ENCODE measurements around the gene AFAP1L2.
"Not testable (repeated sequence)": the region's sequence is repeated elsewhere in the genome, so short reads cannot be mapped to it uniquely, and the experiment has no call there.

Gene AFAP1L2

DNA sequence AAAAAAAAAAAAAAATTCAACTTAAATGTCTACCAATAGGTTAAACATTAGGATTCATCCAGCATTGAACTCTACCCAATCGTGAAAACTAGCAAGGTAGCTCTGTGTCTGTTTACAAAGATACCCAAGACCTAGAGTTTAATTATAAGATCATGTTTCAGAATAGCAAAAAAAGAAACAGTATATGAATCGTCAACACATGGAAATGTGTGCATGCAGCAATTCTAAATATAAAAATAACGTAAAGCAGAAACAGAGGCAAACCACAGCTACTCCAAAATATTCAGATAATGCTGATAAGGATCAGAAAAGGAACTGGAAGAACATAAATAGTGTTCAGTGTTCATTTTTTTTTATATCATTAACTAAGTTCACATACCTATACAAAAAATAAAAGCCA is 68.7 kb downstream of the AFAP1L2 start:
- DNase-seq (ENCODE audit: low read depth): no peak

DNA sequence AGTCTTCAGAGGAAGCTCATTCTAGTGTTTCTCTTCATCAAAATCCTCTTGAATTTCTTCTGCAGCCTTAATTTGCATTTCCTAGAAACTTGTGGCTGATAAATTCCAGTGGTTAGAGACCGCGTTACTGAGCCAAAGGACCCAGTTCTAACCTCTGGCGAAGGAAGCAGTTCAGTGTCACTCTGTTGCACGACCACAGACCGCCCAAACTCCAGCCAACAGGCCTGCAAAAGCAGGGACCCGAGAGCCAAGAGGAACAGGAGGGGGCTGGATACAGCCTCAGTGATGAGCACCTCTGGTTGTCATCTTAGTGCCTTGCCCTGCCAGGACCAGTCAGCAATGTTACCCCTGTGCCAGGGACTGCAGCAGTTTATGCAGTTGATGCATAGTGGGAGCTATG is 70.0 kb downstream of the AFAP1L2 start:
- DNase-seq (ENCODE audit: low read depth): no peak

DNA sequence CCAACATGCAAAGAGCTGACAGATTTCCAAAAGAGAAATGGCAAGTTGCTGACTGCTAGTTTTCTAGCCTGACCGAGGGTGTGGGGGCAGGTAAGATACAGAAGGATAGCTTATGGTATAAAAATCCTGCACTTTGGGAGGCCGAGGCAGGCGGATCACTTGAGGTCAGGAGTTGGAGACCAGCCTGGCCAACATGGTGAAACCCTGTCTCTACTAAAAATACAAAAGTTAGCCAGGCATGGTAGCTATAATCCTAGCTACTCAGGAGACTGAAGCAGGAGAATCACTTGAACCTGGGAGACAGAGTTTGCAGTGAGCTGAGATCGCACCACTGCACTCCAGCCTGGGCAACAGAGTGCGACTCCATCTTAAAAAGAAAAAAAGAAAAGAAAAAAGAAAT is 70.9 kb downstream of the AFAP1L2 start:
- DNase-seq (ENCODE audit: low read depth): not testable (repeated sequence)

DNA sequence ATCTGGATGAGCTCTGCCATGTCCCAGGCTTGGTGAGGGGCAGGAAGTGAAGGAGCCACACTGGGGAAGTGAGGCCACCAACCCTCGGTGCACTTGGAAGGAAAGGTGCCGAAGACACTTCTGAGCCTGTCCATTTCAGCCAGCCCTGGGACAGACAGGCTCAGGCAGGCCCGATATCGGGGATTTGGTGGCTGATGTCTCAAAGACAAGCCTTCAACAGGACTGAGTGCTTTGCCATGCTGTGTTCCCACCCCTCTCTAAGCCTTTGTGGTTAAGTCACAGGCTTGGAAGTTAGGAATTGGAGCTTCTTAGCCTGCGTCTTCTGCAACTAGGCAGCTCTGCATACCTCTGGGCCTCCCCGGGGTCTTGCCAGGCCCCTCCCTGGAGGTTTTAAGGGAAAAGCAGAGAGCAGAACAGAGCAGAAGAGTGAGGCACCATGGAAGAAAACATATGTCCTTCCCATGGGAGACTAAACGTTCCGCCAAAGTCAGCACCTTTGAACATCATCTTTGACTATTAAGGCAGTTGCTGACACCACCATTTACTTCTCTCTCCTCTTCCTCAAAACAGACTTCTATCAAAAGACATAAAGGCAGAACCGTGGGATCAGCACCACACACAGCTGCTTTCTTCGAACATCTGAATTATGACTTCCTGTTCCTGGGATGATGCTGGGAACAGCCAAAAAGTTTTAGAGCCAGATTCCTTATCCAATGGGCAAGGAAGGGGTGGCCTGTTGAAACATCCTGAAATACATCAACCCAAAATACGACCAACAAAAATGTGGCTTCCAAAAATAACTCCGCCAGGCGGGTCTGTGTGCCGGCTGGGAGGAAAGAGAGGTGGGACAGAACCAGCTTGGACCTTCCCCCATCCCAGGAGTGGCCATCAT is 71.8 kb downstream of the AFAP1L2 start:
- DNase-seq (ENCODE audit: low read depth): peak; percentile 15

DNA sequence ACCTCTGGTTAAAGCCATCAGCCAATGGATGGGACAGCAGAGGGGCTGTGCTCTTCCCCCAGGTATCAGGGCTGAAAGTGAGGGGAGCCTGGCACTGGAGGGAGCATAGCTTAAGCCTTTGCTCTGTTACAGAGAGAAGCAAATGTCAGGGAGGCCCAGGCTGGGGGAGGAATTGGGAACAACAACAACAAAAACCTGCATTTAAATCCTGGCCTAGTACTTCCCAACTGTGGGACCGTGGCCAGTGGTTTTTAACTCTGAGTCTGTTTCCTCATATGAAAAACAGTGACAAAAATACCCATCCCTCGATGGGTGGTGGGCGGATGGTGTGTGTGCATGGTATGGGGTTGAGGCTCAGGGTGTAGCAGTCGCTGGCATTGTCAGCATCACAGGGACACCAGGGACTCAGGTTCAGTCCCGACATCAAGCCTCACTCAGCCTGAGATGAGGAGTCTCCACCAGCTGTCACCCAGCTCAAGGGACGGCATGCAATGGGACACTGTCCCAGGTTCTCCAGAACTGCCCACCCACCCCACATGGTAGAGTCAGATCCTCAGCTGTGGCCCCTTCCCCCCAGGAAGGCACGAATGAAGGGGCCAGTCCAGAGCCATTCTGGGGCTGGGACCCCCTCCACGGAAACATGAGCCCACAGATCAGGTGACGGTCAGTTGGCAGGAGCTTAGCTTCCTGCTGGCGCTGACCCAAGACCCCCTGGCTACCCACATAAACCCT is 74.5 kb downstream of the AFAP1L2 start:
- DNase-seq (ENCODE audit: low read depth): no peak

DNA sequence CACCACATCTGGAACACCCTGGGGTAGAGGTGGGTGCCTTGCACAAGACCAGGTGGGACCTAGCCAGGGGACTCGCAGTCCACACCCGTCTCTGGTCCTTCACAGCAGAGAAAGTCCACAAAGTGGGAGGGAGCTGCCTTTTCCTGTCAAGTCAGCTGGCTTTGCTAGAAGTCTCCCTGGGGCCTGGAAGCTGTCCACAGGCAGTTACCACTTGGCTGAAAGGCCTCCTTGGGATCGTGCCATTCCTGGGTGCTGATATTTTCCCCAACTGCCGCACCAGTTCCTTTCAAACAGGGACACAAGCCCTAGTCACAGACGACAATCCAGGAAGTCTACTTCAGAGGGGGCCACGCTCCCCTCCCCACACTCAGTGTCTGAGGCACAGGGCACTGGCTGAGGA is 75.4 kb downstream of the AFAP1L2 start:
- no peak for DNase-seq (ENCODE audit: low read depth)

DNA sequence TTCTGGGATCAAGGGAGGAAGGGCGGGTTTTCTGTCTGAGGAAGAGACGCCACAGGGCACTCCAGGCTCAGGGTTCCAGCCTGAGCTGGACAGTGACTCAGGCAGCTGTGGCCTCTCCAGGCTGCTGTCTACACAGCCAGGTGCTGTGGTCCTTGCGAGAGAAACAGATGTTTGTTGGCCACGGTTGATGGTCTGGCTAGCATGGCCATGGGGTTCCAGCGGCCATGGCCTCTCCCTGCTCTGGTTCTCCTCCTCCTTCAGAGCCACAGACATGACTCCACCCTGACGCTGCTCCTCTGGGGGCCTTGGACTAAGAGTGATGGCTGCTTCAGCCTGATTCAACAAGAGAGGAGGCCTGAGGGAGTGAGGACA is 75.9 kb downstream of the AFAP1L2 start:
- no peak for DNase-seq (ENCODE audit: low read depth)

DNA sequence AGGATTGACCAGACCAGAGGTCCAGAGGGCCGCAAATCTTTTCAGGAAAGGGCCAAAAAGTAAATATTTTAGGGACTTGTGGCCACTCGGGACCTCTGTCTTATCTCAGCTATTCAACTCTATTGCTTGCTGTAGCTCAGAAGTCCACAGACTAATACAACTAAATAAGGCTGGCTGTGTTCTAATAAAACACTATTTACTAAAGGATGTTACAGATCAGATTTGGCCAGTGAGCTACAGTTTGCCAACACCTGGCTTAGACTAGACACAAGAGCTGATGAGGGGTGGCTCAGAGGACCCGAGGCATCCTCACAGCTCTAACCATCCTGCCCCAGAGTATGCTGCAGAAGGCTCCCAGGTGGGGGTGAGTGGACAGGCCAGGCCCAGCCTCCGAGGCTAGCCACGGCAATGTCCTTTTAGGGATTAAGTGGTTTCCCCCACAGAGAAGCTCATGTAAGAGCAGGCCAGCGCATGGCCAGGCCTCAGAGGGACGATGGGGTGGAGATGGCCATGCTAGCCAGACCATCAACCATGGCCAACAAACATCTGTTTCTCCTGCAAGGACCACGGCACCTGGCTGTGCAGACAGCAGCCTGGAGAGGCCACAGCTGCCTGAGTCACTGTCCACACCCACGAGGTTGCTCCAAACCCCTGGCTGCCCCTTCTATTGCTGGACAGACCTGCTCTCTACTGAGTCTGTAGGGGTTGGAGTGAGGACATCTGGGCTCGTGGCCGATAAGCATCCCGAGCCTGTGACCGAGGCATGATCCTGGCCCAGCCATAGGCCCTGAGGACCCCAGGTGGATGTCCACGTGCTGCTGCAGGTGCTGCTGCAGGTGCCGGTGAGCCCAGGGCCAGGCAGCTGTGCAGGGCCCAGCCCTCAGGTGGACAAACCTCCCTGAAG is 76.5 kb downstream of the AFAP1L2 start:
- no peak for DNase-seq (ENCODE audit: low read depth)

- no peak for DNase-seq (ENCODE audit: low read depth)
Measured at GRCh38 chr10:114326795-114327194, 77.5 kb downstream of the AFAP1L2 start.

DNA sequence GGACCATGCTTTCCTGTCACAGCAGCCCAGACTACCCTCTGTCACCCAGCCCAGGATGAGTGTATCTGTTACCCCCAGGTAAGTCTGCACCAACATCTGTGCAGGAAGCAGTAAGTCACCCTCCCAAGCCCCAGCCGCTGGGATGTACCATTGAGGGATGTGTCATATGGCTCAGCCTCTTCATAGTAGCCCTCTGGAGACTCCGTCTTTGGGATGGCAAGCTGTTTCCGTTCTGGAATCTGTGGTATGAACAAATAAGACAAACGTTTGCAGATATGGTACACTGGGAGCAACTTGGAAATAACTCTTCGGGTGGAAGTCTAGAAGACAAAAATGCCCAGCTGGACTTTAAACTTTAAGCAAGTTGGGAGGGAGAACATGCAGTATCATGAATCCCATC is 81.3 kb downstream of the AFAP1L2 start:
- DNase-seq (ENCODE audit: low read depth): no peak

DNA sequence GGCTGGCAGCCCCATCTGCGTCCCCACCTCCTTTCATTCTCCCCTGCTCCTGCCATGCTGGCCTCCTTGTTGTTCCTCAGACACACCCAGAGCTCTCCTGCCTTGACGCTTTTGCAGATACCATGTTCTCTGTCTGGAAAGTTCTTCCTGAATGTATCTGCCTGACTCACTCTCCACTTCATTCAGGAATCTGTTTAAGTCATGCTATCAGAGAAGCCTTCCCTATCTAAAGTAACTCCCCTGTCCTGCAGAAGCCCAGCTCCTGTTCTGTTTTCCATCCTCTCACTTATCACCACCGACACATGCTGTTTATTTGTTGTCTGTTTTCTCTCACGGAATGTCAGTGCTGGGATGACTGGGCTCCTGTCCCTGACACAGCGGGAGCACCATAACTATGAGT is 82.0 kb downstream of the AFAP1L2 start:
- DNase-seq (ENCODE audit: low read depth): no peak

- DNase-seq (ENCODE audit: low read depth): no peak
Measured at GRCh38 chr10:114320249-114321116, 83.8 kb downstream of the AFAP1L2 start.

- no peak for DNase-seq (ENCODE audit: low read depth)
Measured at GRCh38 chr10:114319406-114320248, 84.7 kb downstream of the AFAP1L2 start.

DNA sequence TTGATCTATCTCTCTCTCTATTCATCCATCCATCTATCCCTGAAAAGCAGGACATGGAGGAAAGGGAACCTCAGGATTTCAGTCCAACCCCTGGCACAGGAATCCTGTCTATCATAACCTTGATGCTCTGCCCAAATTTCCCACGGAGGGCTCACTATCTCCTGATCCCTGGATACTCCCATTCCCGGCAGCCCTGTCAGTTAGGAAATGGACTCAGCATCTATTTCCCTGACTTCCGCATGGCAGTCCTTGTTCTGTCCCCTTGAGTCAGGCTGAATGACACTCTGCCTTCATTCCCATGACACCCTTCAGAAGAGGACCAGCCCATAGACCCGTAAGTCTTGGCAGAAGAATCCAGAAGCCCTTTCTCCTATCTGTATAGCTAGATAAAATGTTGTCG is 87.6 kb downstream of the AFAP1L2 start:
- no peak for DNase-seq (ENCODE audit: low read depth)

DNA sequence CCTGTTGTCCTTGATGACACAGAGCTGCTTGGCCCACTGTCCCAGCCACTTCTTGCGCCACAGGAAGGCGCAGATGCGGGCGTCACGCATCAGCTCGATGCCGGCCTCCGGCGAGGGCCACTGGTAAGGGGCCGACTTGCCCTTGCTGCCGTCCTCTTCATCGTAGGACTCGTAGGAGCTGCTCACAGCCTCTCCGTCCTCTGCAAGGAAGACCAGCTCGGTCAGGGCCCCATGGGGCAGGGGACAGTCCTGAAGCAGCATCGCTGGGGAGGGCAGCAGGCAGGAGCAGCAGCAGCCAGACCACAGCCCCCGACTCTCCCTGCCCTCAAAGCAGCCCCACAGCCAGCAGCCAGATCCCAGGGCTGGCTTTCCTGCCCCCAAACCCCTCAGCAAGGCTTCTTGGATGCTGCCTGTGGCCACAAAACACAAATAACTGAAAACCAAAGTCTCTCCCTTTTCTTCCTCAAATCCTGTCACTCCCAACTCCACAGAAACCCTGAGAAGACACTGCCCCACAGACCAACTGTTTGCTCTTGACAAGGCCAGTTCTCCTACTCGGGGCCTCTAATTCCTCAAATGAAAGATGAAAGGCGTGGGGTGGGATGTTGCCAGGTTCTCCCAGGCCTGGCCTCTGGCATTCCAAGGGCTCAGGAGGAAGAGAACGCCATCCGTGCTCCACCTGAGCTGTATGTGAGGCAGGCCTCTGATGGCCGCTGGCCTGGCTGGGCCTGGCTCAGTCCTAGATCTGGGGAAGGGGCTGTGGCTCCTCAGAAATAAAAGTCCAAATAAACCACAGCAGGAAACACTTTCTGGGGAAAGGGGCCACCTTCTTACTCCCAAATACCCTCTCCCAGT is 88.5 kb downstream of the AFAP1L2 start:
- DNase-seq (ENCODE audit: low read depth): no peak

DNA sequence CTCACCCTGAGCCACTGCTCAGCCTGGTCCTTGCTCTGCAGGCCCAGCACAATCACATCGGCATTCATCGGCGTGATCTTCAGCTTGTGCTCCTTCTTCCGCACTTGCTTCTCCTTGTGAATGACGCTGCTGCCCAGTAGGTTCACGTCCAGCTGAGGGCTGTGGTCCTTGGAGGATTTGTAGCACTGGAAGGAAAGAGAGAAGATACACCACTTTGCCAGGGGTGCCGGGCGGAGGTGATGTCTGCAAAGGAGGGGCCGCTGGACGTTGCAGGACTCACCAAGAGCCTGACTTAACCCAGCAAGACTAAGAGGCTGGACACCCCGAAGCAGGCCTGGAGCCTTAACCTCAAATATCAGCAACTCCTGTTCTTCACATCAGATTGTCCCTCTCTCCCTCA is 90.4 kb downstream of the AFAP1L2 start:
- no peak for DNase-seq (ENCODE audit: low read depth)

GRCh38 chr10:114313139-114313538 is 91.2 kb downstream of the AFAP1L2 start:
- DNase-seq (ENCODE audit: low read depth): no peak

GRCh38 chr10:114311496-114312209 is 92.6 kb downstream of the AFAP1L2 start:
- no peak for DNase-seq (ENCODE audit: low read depth)

DNA sequence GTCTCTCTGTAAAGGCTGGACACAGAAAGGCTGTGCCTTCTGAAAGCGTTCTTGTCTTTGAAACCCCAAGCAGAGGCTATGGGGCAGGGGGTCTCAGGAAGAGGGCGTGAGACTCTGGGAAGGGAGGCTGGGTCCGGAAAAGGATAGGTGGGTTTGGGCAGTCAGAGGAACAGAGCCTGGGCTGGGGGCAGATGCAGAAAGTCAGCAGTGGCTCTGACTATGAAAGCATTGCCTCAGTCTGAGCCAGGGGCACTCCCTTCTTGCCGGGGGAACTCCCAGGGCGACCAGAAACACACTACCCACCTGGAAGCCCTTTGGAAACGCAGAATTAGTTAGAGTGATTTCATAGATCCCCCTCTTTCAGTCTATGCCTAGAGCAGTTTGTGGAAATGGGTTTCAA is 93.3 kb downstream of the AFAP1L2 start:
- DNase-seq (ENCODE audit: low read depth): no peak
